Pancreas (tissue), 10 donors: ENCODE measurements around the gene MUS81. TPM values are rescaled to one million over a fixed set of nuclear protein-coding genes. Genes with fewer than 3 reads are reported as not detected.

Experiments used
- ATAC-seq, 4 donors: fragments of 200-7000 bp; cut with Tn5 transposase; one replicate each; pipeline versions ENCODE4 v1.8.0 to v1.9.1; 2020; ENCODE audit warnings: mild to moderate bottlenecking in 4 of 4, moderate library complexity in 4 of 4
- DNase-seq, 6 donors: peaks; one replicate each; pipeline ENCODE4 v3.0.0-alpha.2; 2020
- FAIRE-seq: peaks from 2 replicates; lab custom pipeline; 2012; peaks lifted over from hg19 to GRCh38; lab: Jason Lieb, UNC
- H3K27ac ChIP-seq, 4 donors: fragments of 200-600 bp; sonication (generic); 1 replicate in 3 of 4; 2 replicates in 1 of 4; pipeline versions ENCODE4 v1.5.0 to v1.8.0; 2020
- H3K27me3 ChIP-seq, 4 donors: fragments of 200-600 bp; one replicate each; pipeline ENCODE4 v1.8.0; 2021
- H3K36me3 ChIP-seq, 3 donors: fragments of 200-600 bp; sonication (generic) in 1 of 3; one replicate each; pipeline versions ENCODE4 v1.5.0 to v1.8.0; 2020 to 2021
- H3K4me1 ChIP-seq, 3 donors: fragments of 200-600 bp; one replicate each; pipeline ENCODE4 v1.8.0; 2021
- H3K4me3 ChIP-seq, 4 donors: fragments of 200-600 bp; sonication (generic) in 2 of 4; one replicate each; pipeline versions ENCODE4 v1.5.0 to v1.8.0; 2020 to 2021
- H3K9me3 ChIP-seq, 4 donors: fragments of 200-600 bp; one replicate each; pipeline ENCODE4 v1.8.0; 2021
- WGBS, 2 donors: extraction: QIAGEN DNeasy Blood & Tissue Kit; methylation state at CpG; one replicate each; pipeline ENCODE4 v1.1.7; 2013; 5-methylcytosine and 5-hydroxymethylcytosine counted together
- intact Hi-C, 3 donors: fragments of 100-400 bp; cut with DNase I; formaldehyde crosslinking; loops; one replicate each; pipeline versions ENCODE4 v1.11.1 to v1.14.2; 2022
- polyA plus RNA-seq, 2 donors: library from polyadenylated mRNA; stranded (reverse); fragments of 200-250 nt; gene quantifications; one replicate each; pipeline ENCODE4 v1.2.3, GENCODE V29; 2013
- total RNA-seq, 6 donors: library from RNA; stranded (reverse); fragmentation: NEBNext Ultra II Directional in 4 of 6; extraction: Animal tissue kit (Norgen Biotek cat#: 25700) in 4 of 6; gene quantifications; one replicate each; pipeline versions ENCODE4 v1.2.1 to v1.2.4, GENCODE V29; 2021 to 2023
- TF ChIP-seq, protein P1 (sequence below), 4 donors: fragments of 200-600 bp; sonication (generic) in 3 of 4; IDR thresholded peaks; one replicate each; pipeline versions ENCODE4 v1.5.0 to v1.8.0; 2021; ENCODE audit warnings: antibody characterized with exemption in 4 of 4
- donor health status: healthy with polysubstance abuse.
- donor health status: DM: no; HTN: no; CAD: no; lungs with moderate emphysema.
- donor health status: DM: no; HTN: no; CAD: no.
- donor health status: control.
- donor health status: control.
- donor health status: Bipolar disorder and iron deficiency.
- donor health status: DM: yes; HTN: yes; CAD: no.
- donor health status: DM: no; HTN: no; CAD: no.
- donor health status: DM: no; HTN: no; CAD: no.
- donor health status: DM: yes; HTN: yes; CAD: no.

Gene MUS81
- total and polyA plus RNA-seq, 8 donors: 12.7 to 62.6 (median 22.5) TPM

DNA sequence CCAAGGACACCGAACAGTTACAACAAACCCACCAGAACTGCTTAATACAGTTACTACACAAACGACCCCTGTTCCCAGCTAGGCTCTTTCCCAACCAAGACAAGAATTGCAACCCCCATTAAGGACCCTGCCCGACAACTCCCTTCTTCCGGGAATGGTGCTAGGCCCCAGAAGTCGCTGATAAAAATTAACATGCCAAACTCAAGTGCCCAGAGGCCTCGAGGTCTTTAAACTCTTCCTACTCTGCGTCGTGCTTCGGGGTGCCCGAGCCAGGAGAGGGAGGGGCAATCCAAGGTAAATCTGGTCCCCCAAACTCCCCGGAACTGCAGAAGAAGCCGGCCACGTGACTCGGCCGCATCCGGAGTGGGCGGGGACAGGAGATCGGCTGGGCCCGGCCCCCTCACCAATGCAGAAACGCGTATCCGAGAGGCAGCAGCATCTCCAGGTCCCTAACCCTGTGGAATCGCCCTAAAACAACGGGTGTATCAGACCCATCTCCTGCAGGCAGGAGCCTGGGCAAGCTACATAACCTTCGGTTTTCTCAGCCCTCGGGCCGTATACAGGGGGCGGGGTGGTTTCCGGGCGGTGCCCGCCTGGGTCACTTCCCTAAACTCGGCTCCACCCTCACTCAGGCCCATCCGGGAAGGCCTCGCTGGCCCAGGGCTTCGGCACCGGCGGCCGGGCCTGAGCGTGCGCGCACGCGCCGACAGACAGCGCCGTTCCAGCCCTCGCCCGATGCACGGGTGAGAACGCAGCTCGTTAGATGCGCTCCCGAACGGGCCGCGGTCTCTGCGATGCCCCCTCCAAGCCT, 3.3 kb upstream of the MUS81 start:
- Histone ChIP-seq H3K27ac (peak overlapping the region; percentile 82 to 93 (median 88)), H3K4me1 (peaks cover 3 to 22% (median 14%) of the 10 kb centered on the region in 3 donors), H3K27me3 (no peaks in the 10 kb centered on the region), H3K9me3 (no peaks in the 10 kb centered on the region), H3K36me3 (peaks cover 4 to 15% (median 8%) of the 10 kb centered on the region in 3 donors), H3K4me3 (peak overlapping the region; percentile 86 to 100 (median 96))
- intact Hi-C loops: no loop called here
- 2% methylated on average over 57 of the region's 57 CpGs for WGBS, 2 donors
- FAIRE-seq (no peak), ATAC-seq (peak; percentile 30 to 48 (median 44)), DNase-seq (peak; percentile 78 to 90 (median 83))
- TF ChIP-seq, protein P1, sequence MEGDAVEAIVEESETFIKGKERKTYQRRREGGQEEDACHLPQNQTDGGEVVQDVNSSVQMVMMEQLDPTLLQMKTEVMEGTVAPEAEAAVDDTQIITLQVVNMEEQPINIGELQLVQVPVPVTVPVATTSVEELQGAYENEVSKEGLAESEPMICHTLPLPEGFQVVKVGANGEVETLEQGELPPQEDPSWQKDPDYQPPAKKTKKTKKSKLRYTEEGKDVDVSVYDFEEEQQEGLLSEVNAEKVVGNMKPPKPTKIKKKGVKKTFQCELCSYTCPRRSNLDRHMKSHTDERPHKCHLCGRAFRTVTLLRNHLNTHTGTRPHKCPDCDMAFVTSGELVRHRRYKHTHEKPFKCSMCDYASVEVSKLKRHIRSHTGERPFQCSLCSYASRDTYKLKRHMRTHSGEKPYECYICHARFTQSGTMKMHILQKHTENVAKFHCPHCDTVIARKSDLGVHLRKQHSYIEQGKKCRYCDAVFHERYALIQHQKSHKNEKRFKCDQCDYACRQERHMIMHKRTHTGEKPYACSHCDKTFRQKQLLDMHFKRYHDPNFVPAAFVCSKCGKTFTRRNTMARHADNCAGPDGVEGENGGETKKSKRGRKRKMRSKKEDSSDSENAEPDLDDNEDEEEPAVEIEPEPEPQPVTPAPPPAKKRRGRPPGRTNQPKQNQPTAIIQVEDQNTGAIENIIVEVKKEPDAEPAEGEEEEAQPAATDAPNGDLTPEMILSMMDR (IDR thresholded peaks at IDR 0.05): no peak

DNA sequence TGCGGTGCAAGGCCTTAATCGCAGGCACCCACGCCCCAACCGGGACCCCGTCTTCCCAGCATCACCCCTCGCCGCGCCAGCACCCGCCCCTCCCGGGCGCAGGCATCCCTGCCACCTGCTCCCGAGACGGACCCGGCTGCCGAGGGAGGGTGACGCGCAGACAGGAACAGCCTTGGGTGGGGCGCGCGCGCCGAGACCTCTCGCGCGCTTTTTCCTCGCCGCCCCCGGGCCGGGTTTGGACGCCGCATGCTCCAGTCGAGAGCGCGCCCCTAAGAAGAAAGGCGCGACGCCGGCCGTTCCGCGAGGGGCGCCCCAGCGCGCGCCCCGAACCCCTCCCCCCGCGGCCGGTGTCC, 2.8 kb upstream of the MUS81 start:
- peak overlapping the region; percentile 82 to 93 (median 88) for H3K27ac ChIP-seq
- TF ChIP-seq, protein P1 (IDR thresholded peaks at IDR 0.05): no peak
- FAIRE-seq (no peak), DNase-seq (peak in 5 of 6 donors; percentile 58 to 87 (median 69)), ATAC-seq (peak in 1 of 4 donors; percentile 1)
- peak overlapping the region; percentile 86 to 100 (median 96) for H3K4me3 ChIP-seq
- intact Hi-C loops: no loop called here
- H3K36me3 ChIP-seq: peaks cover 4 to 15% (median 8%) of the 10 kb centered on the region in 3 donors
- no peaks in the 10 kb centered on the region for H3K27me3 ChIP-seq
- H3K9me3 ChIP-seq: no peaks in the 10 kb centered on the region
- 1% methylated on average over 31 to 49 of the region's 49 CpGs for WGBS, 2 donors
- peaks cover 3 to 23% (median 14%) of the 10 kb centered on the region in 3 donors for H3K4me1 ChIP-seq

DNA sequence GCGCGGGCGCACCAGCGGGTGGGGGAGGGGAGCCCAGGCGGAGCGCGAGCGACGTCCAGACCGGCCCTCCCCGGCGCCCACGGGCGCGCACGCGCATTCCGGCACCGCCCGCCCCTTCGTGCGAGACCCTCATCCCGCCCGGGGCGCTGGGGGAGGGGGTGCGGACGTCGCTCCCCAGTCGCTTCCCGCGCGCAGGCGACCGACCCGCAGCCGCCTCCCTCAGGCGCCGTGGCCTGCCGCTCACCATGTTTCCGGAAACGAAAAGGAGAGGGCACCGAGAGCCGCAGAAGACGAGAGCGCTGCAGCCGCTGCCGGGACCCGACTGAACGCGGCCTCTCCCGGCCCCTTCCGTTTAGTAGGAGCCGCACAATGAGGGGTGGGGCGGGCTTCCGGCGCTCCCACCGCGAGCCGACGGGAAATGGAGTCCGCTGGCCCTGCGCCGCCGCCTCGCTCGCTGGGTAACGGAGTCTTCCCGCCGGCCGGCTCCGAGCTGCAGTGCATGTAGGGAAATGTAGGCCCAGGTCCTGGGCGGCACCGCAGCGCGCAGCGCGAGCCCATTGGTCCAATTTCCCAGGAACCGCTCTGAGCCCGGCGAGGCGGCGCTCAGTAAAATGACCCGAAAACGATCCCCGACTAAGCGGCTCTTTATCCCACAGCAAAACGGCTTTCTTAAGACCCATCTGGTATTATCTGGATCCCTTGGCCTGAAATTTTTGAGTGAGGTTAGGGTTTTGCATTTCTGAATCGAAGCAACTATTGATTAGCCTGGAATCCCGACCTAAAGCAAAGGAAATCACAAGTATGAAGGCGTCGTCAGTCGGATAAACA, 2.2 kb upstream of the MUS81 start, which contains the start of gene CFL1:
TSS of gene CFL1 (minus strand) at position 328 of the 828 bp plus-strand sequence. CDS start at position 247, 81 bp downstream.
- peak; percentile 98 to 99 (median 98) for DNase-seq
- peak within 1 kb of the TSS; percentile 82 to 93 (median 88) for H3K27ac ChIP-seq
- intact Hi-C loops: no loop called here
- H3K9me3 ChIP-seq: no peaks in the 10 kb centered on the region
- H3K4me3 ChIP-seq: peak within 1 kb of the TSS; percentile 95 to 100 (median 98)
- 0% methylated on average over 64 to 92 of the region's 92 CpGs for WGBS, 2 donors
- H3K27me3 ChIP-seq: no peaks in the 10 kb centered on the region
- peak; percentile 32 for FAIRE-seq
- H3K36me3 ChIP-seq: peaks cover 4 to 15% (median 8%) of the 10 kb centered on the region in 3 donors
- TF ChIP-seq, protein P1 (IDR thresholded peaks at IDR 0.05): no peak
- H3K4me1 ChIP-seq: peaks cover 3 to 23% (median 14%) of the 10 kb centered on the region in 3 donors
- peak; percentile 69 to 84 (median 76) for ATAC-seq

DNA sequence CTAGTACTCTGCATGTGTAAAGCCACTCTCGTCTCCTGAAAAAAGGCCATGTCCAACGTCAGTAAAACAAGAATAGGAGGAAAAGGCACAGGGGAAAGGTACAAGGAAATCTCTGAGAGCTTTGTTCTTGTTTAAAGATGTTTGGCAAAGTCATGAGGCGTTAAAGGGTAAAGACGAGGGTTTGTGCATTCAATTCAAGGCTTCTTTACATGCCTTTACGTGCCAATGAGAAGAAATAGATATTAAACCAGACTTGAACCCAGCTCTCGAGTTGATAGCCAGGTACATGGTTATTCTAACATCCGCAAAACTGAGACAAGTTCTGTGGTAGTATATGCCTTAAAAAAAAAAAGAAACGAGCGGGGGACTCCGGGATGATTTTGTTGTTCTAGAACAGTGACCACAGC, 1.5 kb upstream of the MUS81 start:
- DNase-seq: no peak
- TF ChIP-seq, protein P1 (IDR thresholded peaks at IDR 0.05): no peak
- ATAC-seq: no peak
- no peak for FAIRE-seq
- no peaks in the 10 kb centered on the region for H3K9me3 ChIP-seq
- intact Hi-C loops: no loop called here
- peak overlapping the region; percentile 82 to 93 (median 88) for H3K27ac ChIP-seq
- no peaks in the 10 kb centered on the region for H3K27me3 ChIP-seq
- peak overlapping the region; percentile 18 to 100 (median 90) for H3K4me3 ChIP-seq
- H3K4me1 ChIP-seq: peaks cover 3 to 23% (median 14%) of the 10 kb centered on the region in 3 donors
- peaks cover 4 to 16% (median 10%) of the 10 kb centered on the region in 3 donors for H3K36me3 ChIP-seq
- 1% methylated on average over 10 of the region's 10 CpGs for WGBS, 2 donors
